ENCODE data around the gene CDH11.

CDH11 gene

DNA sequence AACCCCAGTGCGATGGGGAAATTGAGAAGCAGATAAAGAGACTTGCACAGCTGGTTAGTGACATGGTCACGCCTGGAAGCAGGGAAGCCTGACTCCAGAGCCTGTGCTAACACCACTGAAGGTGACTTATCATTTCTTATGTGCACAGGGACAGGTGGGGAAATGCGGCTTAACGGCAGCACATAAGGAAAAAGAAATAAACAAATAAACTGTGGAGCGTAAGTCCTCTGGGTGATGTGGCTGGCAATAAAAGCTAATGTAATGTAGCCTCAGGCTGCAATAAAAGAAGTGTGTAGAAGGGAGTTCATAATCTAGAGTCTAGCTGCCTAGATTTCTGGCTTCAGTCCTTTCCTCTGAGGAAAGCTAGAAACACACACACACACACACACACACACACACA lies 10.6 kb downstream of the CDH11 start:
- Histone ChIP-seq H4K20me1 (ENCODE audit: insufficient read depth, low read length) (no peaks in the 10 kb centered on the region), H3K36me3 (replicated peaks; ENCODE audit: insufficient read depth, low read length) (no peaks in the 10 kb centered on the region), H3K4me2 (ENCODE audit: low read depth, low read length) (no peak overlapping the region), H3K27me3 (replicated peaks; ENCODE audit: insufficient read depth, low read length) (no peaks in the 10 kb centered on the region), H3F3A (ENCODE audit: insufficient read depth, low read length) (no peaks in the 10 kb centered on the region), H3K79me2 (ENCODE audit: low read length) (no peaks in the 10 kb centered on the region), H3K9ac (ENCODE audit: low read length) (no peak overlapping the region), H2AFZ (ENCODE audit: low read length) (no peak overlapping the region), H3K27ac (ENCODE audit: low read length) (no peak overlapping the region), H3K9me2 (replicated peaks; ENCODE audit: insufficient read depth, low read length) (no peaks in the 10 kb centered on the region), H3K4me1 (ENCODE audit: low read length) (no peaks in the 10 kb centered on the region), H3K9me3 (replicated peaks; ENCODE audit: insufficient read depth, low read length) (no peaks in the 10 kb centered on the region), H3K4me3 (ENCODE audit: low read length) (no peak overlapping the region)
- DNase-seq: no peak
- TF ChIP-seq, protein P1, sequence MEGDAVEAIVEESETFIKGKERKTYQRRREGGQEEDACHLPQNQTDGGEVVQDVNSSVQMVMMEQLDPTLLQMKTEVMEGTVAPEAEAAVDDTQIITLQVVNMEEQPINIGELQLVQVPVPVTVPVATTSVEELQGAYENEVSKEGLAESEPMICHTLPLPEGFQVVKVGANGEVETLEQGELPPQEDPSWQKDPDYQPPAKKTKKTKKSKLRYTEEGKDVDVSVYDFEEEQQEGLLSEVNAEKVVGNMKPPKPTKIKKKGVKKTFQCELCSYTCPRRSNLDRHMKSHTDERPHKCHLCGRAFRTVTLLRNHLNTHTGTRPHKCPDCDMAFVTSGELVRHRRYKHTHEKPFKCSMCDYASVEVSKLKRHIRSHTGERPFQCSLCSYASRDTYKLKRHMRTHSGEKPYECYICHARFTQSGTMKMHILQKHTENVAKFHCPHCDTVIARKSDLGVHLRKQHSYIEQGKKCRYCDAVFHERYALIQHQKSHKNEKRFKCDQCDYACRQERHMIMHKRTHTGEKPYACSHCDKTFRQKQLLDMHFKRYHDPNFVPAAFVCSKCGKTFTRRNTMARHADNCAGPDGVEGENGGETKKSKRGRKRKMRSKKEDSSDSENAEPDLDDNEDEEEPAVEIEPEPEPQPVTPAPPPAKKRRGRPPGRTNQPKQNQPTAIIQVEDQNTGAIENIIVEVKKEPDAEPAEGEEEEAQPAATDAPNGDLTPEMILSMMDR (IDR thresholded peaks at IDR 0.05; ENCODE audit: low read length): no peak
- TF ChIP-seq EZH2phosphoT487 (IDR thresholded peaks at IDR 0.05; ENCODE audit: low read length) (no peak), EZH2 (optimal IDR thresholded peaks at IDR 0.05; ENCODE audit: low read depth, low read length) (no peak)

DNA sequence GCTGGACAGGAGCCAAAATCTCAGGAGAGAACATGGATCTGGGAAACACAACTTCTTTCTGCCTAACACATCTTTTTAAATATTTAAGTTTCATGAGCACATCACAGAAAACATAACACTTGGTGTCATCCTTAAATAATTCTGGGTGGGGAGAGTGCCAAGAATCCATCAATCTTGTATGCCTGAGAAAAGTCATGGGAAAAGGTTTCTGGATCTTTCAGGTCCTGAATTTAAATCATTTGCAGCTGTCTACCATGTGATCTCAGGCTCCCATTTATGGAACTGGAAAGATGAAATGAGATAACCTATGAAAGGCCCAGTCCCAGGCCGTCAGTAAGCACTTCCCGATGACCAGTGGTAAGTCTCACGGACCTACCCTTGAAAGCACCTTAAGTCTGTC lies 15.1 kb downstream of the CDH11 start:
- H3K4me1 ChIP-seq (ENCODE audit: low read length): no peaks in the 10 kb centered on the region
- H2AFZ ChIP-seq (ENCODE audit: low read length): no peak overlapping the region
- H3K9me2 ChIP-seq (replicated peaks; ENCODE audit: insufficient read depth, low read length): no peaks in the 10 kb centered on the region
- no peak overlapping the region for H3K4me3 ChIP-seq (ENCODE audit: low read length)
- H3K27ac ChIP-seq (ENCODE audit: low read length): no peak overlapping the region
- no peak overlapping the region for H3K4me2 ChIP-seq (ENCODE audit: low read depth, low read length)
- no peaks in the 10 kb centered on the region for H3K9me3 ChIP-seq (replicated peaks; ENCODE audit: insufficient read depth, low read length)
- no peaks in the 10 kb centered on the region for H3F3A ChIP-seq (ENCODE audit: insufficient read depth, low read length)
- H3K27me3 ChIP-seq (replicated peaks; ENCODE audit: insufficient read depth, low read length): no peaks in the 10 kb centered on the region
- TF ChIP-seq, protein P1 (IDR thresholded peaks at IDR 0.05; ENCODE audit: low read length): no peak
- no peak for TF ChIP-seq EZH2phosphoT487 (IDR thresholded peaks at IDR 0.05; ENCODE audit: low read length)
- no peak for TF ChIP-seq EZH2 (optimal IDR thresholded peaks at IDR 0.05; ENCODE audit: low read depth, low read length)
- no peaks in the 10 kb centered on the region for H4K20me1 ChIP-seq (ENCODE audit: insufficient read depth, low read length)
- no peaks in the 10 kb centered on the region for H3K79me2 ChIP-seq (ENCODE audit: low read length)
- no peaks in the 10 kb centered on the region for H3K36me3 ChIP-seq (replicated peaks; ENCODE audit: insufficient read depth, low read length)
- no peak for DNase-seq
- H3K9ac ChIP-seq (ENCODE audit: low read length): no peak overlapping the region

DNA sequence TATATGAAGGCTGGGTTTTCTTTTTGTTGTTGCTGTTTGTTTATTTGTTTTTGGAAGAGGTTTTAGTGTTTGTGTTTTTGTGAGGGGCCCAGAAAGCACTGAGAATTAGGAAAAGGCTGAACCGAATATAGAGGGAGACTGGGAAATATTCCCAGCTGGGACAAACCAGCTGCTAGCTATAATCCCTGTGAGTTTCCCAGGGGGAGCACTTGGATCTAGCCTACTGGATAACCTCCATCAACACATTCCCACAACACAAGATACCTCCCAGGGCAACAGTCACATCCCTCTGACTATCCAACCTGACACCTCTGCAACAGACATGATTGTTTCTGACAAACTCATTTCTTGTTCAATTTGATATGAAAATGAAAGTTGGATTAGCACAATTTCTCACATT lies 16.7 kb downstream of the CDH11 start:
- Histone ChIP-seq H3K36me3 (replicated peaks; ENCODE audit: insufficient read depth, low read length) (no peaks in the 10 kb centered on the region), H2AFZ (ENCODE audit: low read length) (no peak overlapping the region), H3K27ac (ENCODE audit: low read length) (no peak overlapping the region), H3K79me2 (ENCODE audit: low read length) (no peaks in the 10 kb centered on the region), H3K4me3 (ENCODE audit: low read length) (no peak overlapping the region), H4K20me1 (ENCODE audit: insufficient read depth, low read length) (no peaks in the 10 kb centered on the region), H3K9me3 (replicated peaks; ENCODE audit: insufficient read depth, low read length) (no peaks in the 10 kb centered on the region), H3K9me2 (replicated peaks; ENCODE audit: insufficient read depth, low read length) (no peaks in the 10 kb centered on the region), H3K9ac (ENCODE audit: low read length) (no peak overlapping the region), H3F3A (ENCODE audit: insufficient read depth, low read length) (no peaks in the 10 kb centered on the region), H3K27me3 (replicated peaks; ENCODE audit: insufficient read depth, low read length) (no peaks in the 10 kb centered on the region), H3K4me1 (ENCODE audit: low read length) (no peaks in the 10 kb centered on the region), H3K4me2 (ENCODE audit: low read depth, low read length) (no peak overlapping the region)
- TF ChIP-seq, protein P1 (IDR thresholded peaks at IDR 0.05; ENCODE audit: low read length): no peak
- TF ChIP-seq EZH2 (optimal IDR thresholded peaks at IDR 0.05; ENCODE audit: low read depth, low read length) (no peak), EZH2phosphoT487 (IDR thresholded peaks at IDR 0.05; ENCODE audit: low read length) (no peak)
- no peak for DNase-seq
